Gastrocnemius medialis (tissue), 4 donors: ENCODE results near the gene ARHGAP22. TPM values are rescaled to one million over a fixed set of nuclear protein-coding genes. Genes with fewer than 3 reads are reported as not detected.

Experiments used
- ATAC-seq, 2 donors: fragments of 150-250 bp; one replicate each; pipeline ENCODE4 v1.9.1; 2016
- DNase-seq, 2 donors: peaks; one replicate each; pipeline ENCODE4 v3.0.0-alpha.2; 2019
- H3K27ac ChIP-seq, 4 donors: fragments of 200-600 bp; sonication (generic); 1 replicate in 1 of 4; 2 replicates in 3 of 4; pipeline ENCODE4 v1.5.1; 2016 to 2018; ENCODE audit warnings: mild to moderate bottlenecking in 2 of 4, moderate library complexity in 1 of 4
- H3K27me3 ChIP-seq, 3 donors: fragments of 200-600 bp; sonication (generic) in 2 of 3; 1 replicate in 1 of 3; 2 replicates in 2 of 3; pipeline versions ENCODE4 v1.5.1 to v1.6.0; 2016 to 2019; ENCODE audit warnings: mild to moderate bottlenecking in 1 of 3, moderate library complexity in 1 of 3
- H3K36me3 ChIP-seq, 2 donors: fragments of 200-600 bp; sonication (generic) in 1 of 2; one replicate each; pipeline ENCODE4 v1.5.1; 2017 to 2018
- H3K4me1 ChIP-seq, 2 donors: fragments of 200-600 bp; sonication (generic) in 1 of 2; one replicate each; pipeline ENCODE4 v1.5.1; 2016 to 2017; ENCODE audit warnings: mild to moderate bottlenecking in 2 of 2
- H3K4me3 ChIP-seq, 4 donors: fragments of 200-600 bp; sonication (generic) in 3 of 4; 1 replicate in 1 of 4; 2 replicates in 3 of 4; pipeline ENCODE4 v1.5.1; 2016 to 2019; ENCODE audit warnings: mild to moderate bottlenecking in 2 of 4
- H3K9me3 ChIP-seq, 3 donors: fragments of 200-600 bp; sonication (generic) in 2 of 3; 1 replicate in 1 of 3; 2 replicates in 2 of 3; pipeline ENCODE4 v1.5.1; 2016 to 2019
- POLR2A ChIP-seq, 2 donors: fragments of 450-650 bp; IDR thresholded peaks; one replicate each; pipeline ENCODE4 v1.6.1; 2017; ENCODE audit warnings: antibody characterized with exemption in 2 of 2, mild to moderate bottlenecking in 2 of 2, moderate library complexity in 2 of 2
- in situ Hi-C, 4 donors: fragments of 200-750 bp; cut with MboI; loops; one replicate each; pipeline versions ENCODE4 v1.15.0 to v1.8.0; 2017; ENCODE audit warnings: low sequenced_read_pairs in 4 of 4
- intact Hi-C: fragments of 100-400 bp; cut with DNase I; formaldehyde crosslinking; loops from one replicate; pipeline ENCODE4 v1.15.1; 2023; ENCODE audit warnings: low total_unique reads
- total RNA-seq, 4 donors: library from RNA; depleted of rRNA; stranded (reverse); fragments of >200 nt; gene quantifications; one replicate each; pipeline versions ENCODE4 v1.1.0 to v1.2.3, GENCODE V29; 2016
- TF ChIP-seq, protein P1 (sequence below), 5 experiments: fragments of 450-650 bp in 3 of 5; fragments of 200-600 bp in 2 of 5; sonication (generic) in 2 of 5; IDR thresholded peaks in 4 of 5; conservative IDR thresholded peaks in 1 of 5; 1 replicate in 4 of 5; 2 replicates in 1 of 5; pipeline ENCODE4 v1.5.1; 2016 to 2019; ENCODE audit warnings: antibody characterized with exemption in 5 of 5, mild to moderate bottlenecking in 3 of 5, moderate library complexity in 3 of 5

The ARHGAP22 gene
- total RNA-seq, 4 donors from 2014 or later = 0.69 to 0.92 (median 0.72) TPM; not detected in 1

- ATAC-seq (no peak), DNase-seq (no peak)
- H3K36me3 ChIP-seq = no peaks in the 10 kb centered on the region
- in situ Hi-C loops (no loop called here), intact Hi-C loops (no loop called here)
- no peak overlapping the region for H3K27ac ChIP-seq
- no peak for TF ChIP-seq POLR2A (IDR thresholded peaks at IDR 0.05)
- TF ChIP-seq, protein P1, sequence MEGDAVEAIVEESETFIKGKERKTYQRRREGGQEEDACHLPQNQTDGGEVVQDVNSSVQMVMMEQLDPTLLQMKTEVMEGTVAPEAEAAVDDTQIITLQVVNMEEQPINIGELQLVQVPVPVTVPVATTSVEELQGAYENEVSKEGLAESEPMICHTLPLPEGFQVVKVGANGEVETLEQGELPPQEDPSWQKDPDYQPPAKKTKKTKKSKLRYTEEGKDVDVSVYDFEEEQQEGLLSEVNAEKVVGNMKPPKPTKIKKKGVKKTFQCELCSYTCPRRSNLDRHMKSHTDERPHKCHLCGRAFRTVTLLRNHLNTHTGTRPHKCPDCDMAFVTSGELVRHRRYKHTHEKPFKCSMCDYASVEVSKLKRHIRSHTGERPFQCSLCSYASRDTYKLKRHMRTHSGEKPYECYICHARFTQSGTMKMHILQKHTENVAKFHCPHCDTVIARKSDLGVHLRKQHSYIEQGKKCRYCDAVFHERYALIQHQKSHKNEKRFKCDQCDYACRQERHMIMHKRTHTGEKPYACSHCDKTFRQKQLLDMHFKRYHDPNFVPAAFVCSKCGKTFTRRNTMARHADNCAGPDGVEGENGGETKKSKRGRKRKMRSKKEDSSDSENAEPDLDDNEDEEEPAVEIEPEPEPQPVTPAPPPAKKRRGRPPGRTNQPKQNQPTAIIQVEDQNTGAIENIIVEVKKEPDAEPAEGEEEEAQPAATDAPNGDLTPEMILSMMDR (IDR thresholded peaks at IDR 0.05 in 4 of 5, conservative IDR thresholded peaks at IDR 0.05 in 1 of 5) = no peak
- H3K9me3 ChIP-seq = no peaks in the 10 kb centered on the region
- H3K27me3 ChIP-seq = no peaks in the 10 kb centered on the region
- H3K4me1 ChIP-seq = no peaks in the 10 kb centered on the region
- no peak overlapping the region for H3K4me3 ChIP-seq
Measured at GRCh38 chr10:48502791-48503190, 102.1 kb downstream of the ARHGAP22 start.

GRCh38 chr10:48501787-48502771 lies 102.8 kb downstream of the ARHGAP22 start:
- Histone ChIP-seq H3K27ac (no peak overlapping the region), H3K27me3 (no peaks in the 10 kb centered on the region), H3K36me3 (no peaks in the 10 kb centered on the region), H3K4me1 (no peaks in the 10 kb centered on the region), H3K4me3 (no peak overlapping the region), H3K9me3 (no peaks in the 10 kb centered on the region)
- DNase-seq (no peak), ATAC-seq (no peak)
- in situ Hi-C loops = no loop called here
- TF ChIP-seq, protein P1 (IDR thresholded peaks at IDR 0.05 in 4 of 5, conservative IDR thresholded peaks at IDR 0.05 in 1 of 5) = no peak
- TF ChIP-seq POLR2A (IDR thresholded peaks at IDR 0.05) = no peak
- intact Hi-C loops = no loop called here

DNA sequence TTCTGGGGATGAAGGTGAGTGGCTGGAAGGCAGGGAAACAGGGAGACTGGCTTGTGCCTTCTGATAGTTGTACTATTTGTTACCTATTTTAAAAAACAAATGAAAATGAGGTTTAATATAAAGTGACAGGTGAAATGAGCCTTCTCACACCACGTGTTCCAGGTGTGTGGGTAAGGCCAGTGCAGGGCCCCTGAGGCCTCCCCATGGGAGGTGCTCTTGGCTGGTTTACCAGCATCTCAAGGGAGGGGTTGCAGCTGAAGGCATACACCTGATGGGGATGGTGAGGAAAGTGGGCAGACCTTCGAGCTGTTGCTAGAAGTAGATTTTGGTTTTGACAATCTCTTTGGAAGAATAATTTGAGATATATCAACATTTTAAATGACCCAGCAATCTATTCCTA lies 103.6 kb downstream of the ARHGAP22 start:
- DNase-seq (no peak), ATAC-seq (no peak)
- no peak overlapping the region for H3K27ac ChIP-seq
- no peak for TF ChIP-seq POLR2A (IDR thresholded peaks at IDR 0.05)
- TF ChIP-seq, protein P1 (IDR thresholded peaks at IDR 0.05 in 4 of 5, conservative IDR thresholded peaks at IDR 0.05 in 1 of 5) = no peak
- H3K27me3 ChIP-seq = no peaks in the 10 kb centered on the region
- no peak overlapping the region for H3K4me3 ChIP-seq
- intact Hi-C loops (no loop called here), in situ Hi-C loops (no loop called here)
- H3K9me3 ChIP-seq = no peaks in the 10 kb centered on the region
- H3K4me1 ChIP-seq = no peaks in the 10 kb centered on the region
- no peaks in the 10 kb centered on the region for H3K36me3 ChIP-seq

- no peak for TF ChIP-seq POLR2A (IDR thresholded peaks at IDR 0.05)
- TF ChIP-seq, protein P1 (IDR thresholded peaks at IDR 0.05 in 4 of 5, conservative IDR thresholded peaks at IDR 0.05 in 1 of 5) = no peak
- DNase-seq (no peak), ATAC-seq (no peak)
- Histone ChIP-seq H3K27me3 (peaks cover 0 to 2% (median 0%) of the 10 kb centered on the region in 3 donors), H3K9me3 (no peaks in the 10 kb centered on the region), H3K4me1 (no peaks in the 10 kb centered on the region), H3K36me3 (no peaks in the 10 kb centered on the region), H3K4me3 (no peak overlapping the region), H3K27ac (no peak overlapping the region)
- in situ Hi-C loops (no loop called here), intact Hi-C loops (no loop called here)
Measured at GRCh38 chr10:48500771-48501170, 104.1 kb downstream of the ARHGAP22 start.
